BLaER1 (cell line): ENCODE data around the gene CD2BP2.
"Not testable (repeated sequence)": the region's sequence is repeated elsewhere in the genome, so short reads cannot be mapped to it uniquely, and the experiment has no call there.

Source experiments
- H3K27ac ChIP-seq: shearing (Covaris generic); formaldehyde crosslinking; 2 replicates; pipeline ENCODE4 v1.8.1; 2022
- H3K27me3 ChIP-seq: shearing (Covaris generic); formaldehyde crosslinking; 2 replicates; pipeline ENCODE4 v1.8.1; 2022
- H3K36me3 ChIP-seq: shearing (Covaris generic); formaldehyde crosslinking; 2 replicates; pipeline ENCODE4 v1.8.1; 2022
- H3K4me1 ChIP-seq: shearing (Covaris generic); formaldehyde crosslinking; 2 replicates; pipeline ENCODE4 v1.8.1; 2022
- H3K4me2 ChIP-seq: shearing (Covaris generic); formaldehyde crosslinking; 2 replicates; pipeline ENCODE4 v1.8.1; 2022
- H3K4me3 ChIP-seq: shearing (Covaris generic); formaldehyde crosslinking; 2 replicates; pipeline ENCODE4 v1.8.1; 2022
- H3K9ac ChIP-seq: shearing (Covaris generic); formaldehyde crosslinking; 2 replicates; pipeline ENCODE4 v1.8.1; 2022
- H3K9me3 ChIP-seq: shearing (Covaris generic); formaldehyde crosslinking; 2 replicates; pipeline ENCODE4 v1.8.1; 2022
- H4K20me1 ChIP-seq: shearing (Covaris generic); formaldehyde crosslinking; 2 replicates; pipeline ENCODE4 v1.8.1; 2022
- Cebpa-rat ChIP-seq: shearing (Covaris generic); IDR thresholded peaks from 2 replicates; pipeline ENCODE4 v1.8.1; 2022

The CD2BP2 gene

GRCh38 chr16:30342751-30343490 lies 12.2 kb downstream of the CD2BP2 start:
- Histone ChIP-seq H3K27me3 (no peaks in the 10 kb centered on the region), H3K9me3 (no peaks in the 10 kb centered on the region), H4K20me1 (no peaks in the 10 kb centered on the region), H3K36me3 (no peaks in the 10 kb centered on the region), H3K4me3 (no peak overlapping the region), H3K9ac (0 out of 2 replicates have a peak overlapping the region, but pooled peaks have one; percentile 29), H3K27ac (peak overlapping the region; percentile 19; the same call in 1 of the 2 replicates), H3K4me1 (peaks cover 54% of the 10 kb centered on the region), H3K4me2 (peak overlapping the region; percentile 55)
- no peak for TF ChIP-seq Cebpa-rat

- peaks cover 54% of the 10 kb centered on the region for H3K4me1 ChIP-seq
- H3K27ac ChIP-seq, H3K9me3 ChIP-seq, H4K20me1 ChIP-seq, H3K36me3 ChIP-seq, H3K27me3 ChIP-seq, H3K4me3 ChIP-seq: not testable (repeated sequence)
- 0 out of 2 replicates have a peak overlapping the region, but pooled peaks have one; percentile 29 for H3K9ac ChIP-seq
- H3K4me2 ChIP-seq: peak overlapping the region; percentile 55; the same call in 1 of the 2 replicates
These were observed 13.1 kb downstream of the CD2BP2 start for GRCh38 chr16:30341971-30342370.

GRCh38 chr16:30340621-30341020 lies 14.5 kb downstream of the CD2BP2 start:
- no peak for TF ChIP-seq Cebpa-rat
- peak overlapping the region; percentile 64 for H3K4me2 ChIP-seq
- no peak overlapping the region for H3K4me3 ChIP-seq
- H3K36me3 ChIP-seq: no peaks in the 10 kb centered on the region
- H3K9ac ChIP-seq: no peak overlapping the region
- no peaks in the 10 kb centered on the region for H3K27me3 ChIP-seq
- peaks cover 61% of the 10 kb centered on the region for H3K4me1 ChIP-seq
- no peaks in the 10 kb centered on the region for H4K20me1 ChIP-seq
- no peaks in the 10 kb centered on the region for H3K9me3 ChIP-seq
- no peak overlapping the region for H3K27ac ChIP-seq

DNA sequence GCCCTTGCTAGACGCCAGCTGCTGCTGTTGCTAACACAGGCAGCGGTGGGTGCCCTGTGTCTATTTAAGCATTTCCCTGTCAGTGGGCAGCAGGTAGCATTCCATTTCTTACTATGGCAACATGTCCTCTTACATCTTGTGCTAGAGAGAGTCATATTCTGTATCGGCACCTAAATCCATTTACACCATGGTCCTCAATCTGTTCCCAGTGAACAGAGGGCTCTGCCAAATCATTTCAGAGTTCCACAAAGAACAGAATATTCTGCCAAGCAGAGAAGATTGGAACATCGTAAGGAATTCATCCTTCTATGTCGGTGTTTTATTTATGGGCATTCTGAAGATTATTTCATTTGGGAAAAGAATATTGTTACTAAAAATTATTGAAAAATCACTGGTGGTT lies 16.4 kb downstream of the CD2BP2 start:
- H3K36me3 ChIP-seq, H3K27me3 ChIP-seq, H3K27ac ChIP-seq, H3K9me3 ChIP-seq, H4K20me1 ChIP-seq, H3K4me2 ChIP-seq, H3K9ac ChIP-seq, H3K4me3 ChIP-seq: not testable (repeated sequence)
- H3K4me1 ChIP-seq: peaks cover 62% of the 10 kb centered on the region

DNA sequence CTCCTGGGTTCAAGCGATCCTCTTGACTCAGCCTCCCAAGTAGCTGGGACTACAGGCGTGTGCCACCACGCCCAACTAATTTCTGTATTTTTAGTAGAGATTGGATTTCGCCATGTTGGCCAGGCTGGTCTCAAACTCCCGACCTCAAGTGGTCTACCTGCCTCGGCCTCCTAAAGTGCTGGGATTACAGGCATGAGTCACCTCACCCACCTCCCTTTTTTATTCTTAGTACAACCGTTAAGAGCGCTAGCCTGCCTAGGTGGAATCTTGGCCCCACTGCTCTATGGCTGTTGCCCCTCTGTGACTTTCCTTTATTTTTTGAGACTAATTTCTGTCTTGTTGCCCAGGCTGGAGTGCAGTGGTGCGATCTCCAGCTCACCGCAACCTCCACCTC lies 17.1 kb downstream of the CD2BP2 start:
- H3K9me3 ChIP-seq, H4K20me1 ChIP-seq, H3K27me3 ChIP-seq, H3K4me3 ChIP-seq, H3K36me3 ChIP-seq, H3K9ac ChIP-seq, H3K27ac ChIP-seq: not testable (repeated sequence)
- peaks cover 54% of the 10 kb centered on the region for H3K4me1 ChIP-seq
- peak overlapping the region; percentile 50; the same call in 1 of the 2 replicates for H3K4me2 ChIP-seq

GRCh38 chr16:30335598-30336474 lies 19.3 kb downstream of the CD2BP2 start:
- Histone ChIP-seq H3K9me3 (no peaks in the 10 kb centered on the region), H3K4me2 (peak overlapping the region; percentile 81), H4K20me1 (peaks cover 6% of the 10 kb centered on the region; the same call in 1 of the 2 replicates), H3K4me3 (peak overlapping the region; percentile 81), H3K27ac (peak overlapping the region; percentile 84), H3K9ac (peak overlapping the region; percentile 86), H3K36me3 (no peaks in the 10 kb centered on the region), H3K27me3 (no peaks in the 10 kb centered on the region), H3K4me1 (peaks cover 43% of the 10 kb centered on the region)
- TF ChIP-seq Cebpa-rat: no peak

GRCh38 chr16:30335028-30335597 lies 20.0 kb downstream of the CD2BP2 start:
- H3K36me3 ChIP-seq, H4K20me1 ChIP-seq, H3K9me3 ChIP-seq, H3K27me3 ChIP-seq: not testable (repeated sequence)
- Histone ChIP-seq H3K9ac (peak overlapping the region; percentile 86), H3K4me2 (peak overlapping the region; percentile 81), H3K27ac (peak overlapping the region; percentile 84), H3K4me3 (peak overlapping the region; percentile 81), H3K4me1 (peaks cover 35% of the 10 kb centered on the region)

GRCh38 chr16:30334473-30334989 lies 20.6 kb downstream of the CD2BP2 start:
- Histone ChIP-seq H3K4me1 (peaks cover 31% of the 10 kb centered on the region), H3K4me3 (peak overlapping the region; percentile 81), H3K27ac (peak overlapping the region; percentile 84), H3K4me2 (peak overlapping the region; percentile 22; the same call in 1 of the 2 replicates), H3K9ac (peak overlapping the region; percentile 86)
- H3K27me3 ChIP-seq, H3K9me3 ChIP-seq, H4K20me1 ChIP-seq, H3K36me3 ChIP-seq: not testable (repeated sequence)

GRCh38 chr16:30324220-30324619 lies 30.9 kb downstream of the CD2BP2 start:
- H4K20me1 ChIP-seq: peaks cover 43% of the 10 kb centered on the region
- not testable (repeated sequence) for H3K4me2 ChIP-seq, H3K9ac ChIP-seq, H3K27ac ChIP-seq, H3K4me3 ChIP-seq, H3K9me3 ChIP-seq, H3K36me3 ChIP-seq, H3K27me3 ChIP-seq
- H3K4me1 ChIP-seq: peaks cover 17% of the 10 kb centered on the region

GRCh38 chr16:30318647-30319046 lies 36.5 kb downstream of the CD2BP2 start:
- not testable (repeated sequence) for H3K27me3 ChIP-seq, H3K4me1 ChIP-seq, H3K4me2 ChIP-seq, H3K9me3 ChIP-seq, H3K9ac ChIP-seq, H3K27ac ChIP-seq, H3K36me3 ChIP-seq, H3K4me3 ChIP-seq
- H4K20me1 ChIP-seq: peaks cover 25% of the 10 kb centered on the region

DNA sequence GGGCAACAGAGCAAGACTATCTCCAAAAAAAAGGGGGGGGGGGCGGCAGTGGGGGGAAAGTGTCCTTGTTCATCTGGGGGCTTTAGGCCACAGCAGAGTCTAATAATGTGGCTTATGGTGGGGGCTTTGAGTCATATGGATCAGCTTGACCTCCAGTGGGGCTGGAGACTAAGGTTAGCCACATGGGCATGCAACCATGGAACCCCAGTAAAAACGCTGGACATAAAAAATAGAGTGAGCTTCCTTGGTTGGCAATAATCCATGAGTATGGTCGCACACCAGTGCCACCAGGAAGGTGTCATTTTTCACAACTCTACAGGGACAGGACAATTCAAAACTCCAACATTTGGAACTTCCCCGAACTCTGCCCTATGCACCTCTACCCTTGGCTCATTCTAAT lies 44.2 kb downstream of the CD2BP2 start:
- not testable (repeated sequence) for H4K20me1 ChIP-seq, H3K4me3 ChIP-seq, H3K9ac ChIP-seq, H3K4me2 ChIP-seq, H3K36me3 ChIP-seq, H3K9me3 ChIP-seq, H3K27ac ChIP-seq, H3K27me3 ChIP-seq
- H3K4me1 ChIP-seq: peaks cover 13% of the 10 kb centered on the region; the same call in 1 of the 2 replicates

- H3K4me2 ChIP-seq: peak overlapping the region; percentile 44
- not testable (repeated sequence) for H3K27me3 ChIP-seq, H3K4me3 ChIP-seq, H3K9me3 ChIP-seq, H3K9ac ChIP-seq, H3K27ac ChIP-seq, H3K36me3 ChIP-seq, H4K20me1 ChIP-seq
- H3K4me1 ChIP-seq: peaks cover 13% of the 10 kb centered on the region; the same call in 1 of the 2 replicates
These were observed 45.9 kb downstream of the CD2BP2 start for GRCh38 chr16:30309255-30309654.
